GM12891 (cell line): ENCODE results near the gene JAG1.

Experiments
- POLR2A ChIP-seq: IDR thresholded peaks from 2 replicates; pipeline ENCODE4 v1.6.1; 2011; ENCODE audit warnings: low read depth, low read length, control low read depth
- POLR2AphosphoS5 ChIP-seq: IDR thresholded peaks from 2 replicates; pipeline ENCODE4 v1.6.1; 2011; ENCODE audit warnings: low read depth, low read length, control low read depth

- no peak for TF ChIP-seq POLR2AphosphoS5
- TF ChIP-seq POLR2A, result no peak
Measured at GRCh38 chr20:10633718-10634117, 40.1 kb downstream of the JAG1 start.
